DOHH2 (cell line): Measurements from ENCODE around the gene METTL15.

Experiments
- H3F3A ChIP-seq: fragments of 200-600 bp; sonication (generic), shearing (Covaris generic); 2 replicates; pipeline ENCODE4 v1.6.0; 2016; ENCODE audit warnings: antibody characterized with exemption, mild to moderate bottlenecking; ENCODE audit not compliant: control insufficient read depth, insufficient read depth
- H3K27ac ChIP-seq: fragments of 200-600 bp; sonication (generic); 2 replicates; pipeline ENCODE4 v1.5.1; 2014; ENCODE audit warnings: low read depth, mild to moderate bottlenecking, low read length, moderate library complexity
- H3K27me3 ChIP-seq: fragments of 200-600 bp; sonication (generic); 2 replicates; pipeline ENCODE4 v1.6.1; 2014; ENCODE audit warnings: mild to moderate bottlenecking, low read length, mixed read lengths; ENCODE audit not compliant: control insufficient read depth
- H3K36me3 ChIP-seq: fragments of 200-600 bp; sonication (generic); 2 replicates; pipeline ENCODE4 v1.6.1; 2014; ENCODE audit warnings: mild to moderate bottlenecking, low read length, moderate library complexity, mixed read lengths; ENCODE audit not compliant: control insufficient read depth
- H3K4me1 ChIP-seq: fragments of 200-600 bp; sonication (generic); 2 replicates; pipeline ENCODE4 v1.6.1; 2014; ENCODE audit warnings: mild to moderate bottlenecking, low read length, mixed read lengths; ENCODE audit not compliant: control insufficient read depth
- H3K4me2 ChIP-seq: fragments of 200-600 bp; sonication (generic); 2 replicates; pipeline ENCODE4 v1.6.0; 2014; ENCODE audit warnings: mild to moderate bottlenecking, low read length, moderate library complexity
- H3K4me3 ChIP-seq: fragments of 200-600 bp; sonication (generic); 2 replicates; pipeline ENCODE4 v1.5.1; 2014; ENCODE audit warnings: mild to moderate bottlenecking, low read length, mixed read lengths
- H3K79me2 ChIP-seq: fragments of 200-600 bp; sonication (generic); 2 replicates; pipeline ENCODE4 v1.6.1; 2014; ENCODE audit warnings: mild to moderate bottlenecking, low read length, mixed read lengths; ENCODE audit not compliant: control insufficient read depth
- H3K9me2 ChIP-seq: fragments of 200-600 bp; sonication (generic); replicated peaks from 2 replicates; pipeline ENCODE4 v1.6.1; 2014; ENCODE audit warnings: mild to moderate bottlenecking, low read length, mixed read lengths; ENCODE audit not compliant: control insufficient read depth
- H3K9me3 ChIP-seq: fragments of 200-600 bp; sonication (generic); 2 replicates; pipeline ENCODE4 v1.6.1; 2014; ENCODE audit warnings: antibody characterized with exemption, low read length, mixed read lengths; ENCODE audit not compliant: control insufficient read depth, insufficient read depth
- H4K20me1 ChIP-seq: fragments of 200-600 bp; sonication (generic); 2 replicates; pipeline ENCODE4 v1.6.0; 2014; ENCODE audit warnings: low read depth, mild to moderate bottlenecking, antibody characterized with exemption, low read length, moderate library complexity; ENCODE audit not compliant: control insufficient read depth, insufficient read depth
- EZH2phosphoT487 ChIP-seq: fragments of 200-600 bp; sonication (generic); IDR thresholded peaks from 2 replicates; pipeline ENCODE4 v1.6.1; 2017; ENCODE audit warnings: borderline replicate concordance, mild to moderate bottlenecking, antibody characterized with exemption, low read length, moderate library complexity, mixed read lengths
- TF ChIP-seq, protein P1 (sequence below): fragments of 200-600 bp; sonication (generic); IDR thresholded peaks from one replicate; pipeline ENCODE4 v1.5.1; 2014; ENCODE audit warnings: antibody characterized with exemption, mild to moderate bottlenecking, low read depth, low read length; ENCODE audit not compliant: poor library complexity, severe bottlenecking

METTL15 gene

DNA sequence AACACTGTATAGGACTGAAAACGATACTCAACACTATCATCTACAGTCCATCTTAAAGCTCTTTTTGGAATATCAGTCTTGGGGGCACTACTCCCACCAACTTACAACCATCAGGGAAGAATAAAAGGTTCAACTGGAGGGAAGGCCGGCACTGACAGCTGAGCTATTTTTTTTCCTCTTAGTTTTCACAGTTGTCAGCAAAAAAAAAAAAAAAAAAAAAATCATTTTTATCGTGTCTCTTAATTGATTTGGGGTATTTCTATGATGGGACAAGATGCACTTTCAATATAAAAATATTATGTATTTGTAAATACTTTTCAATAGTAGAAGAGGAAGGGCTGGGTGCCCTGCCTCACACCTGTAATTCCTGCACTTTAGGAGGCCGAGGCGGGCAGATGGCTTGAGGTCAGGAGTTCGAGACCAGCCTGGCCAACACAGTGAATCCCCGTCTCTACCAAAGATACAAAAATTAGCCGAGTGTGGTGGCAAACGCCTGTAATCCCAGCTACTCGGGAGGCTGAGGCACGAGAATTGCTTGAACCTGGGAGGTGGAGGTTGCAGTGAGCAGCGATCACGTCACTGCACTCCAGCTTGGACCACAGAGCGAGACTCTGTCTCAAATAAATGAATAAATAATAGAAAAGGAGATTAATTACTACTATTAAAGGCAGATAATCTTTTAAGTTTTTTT is 1.7 kb upstream of the METTL15 start:
- Histone ChIP-seq H3F3A (0 out of 2 replicates have a peak, but pooled peaks cover 4% of the 10 kb centered on the region), H3K27me3 (no peaks in the 10 kb centered on the region), H3K4me3 (peak overlapping the region; percentile 89), H3K36me3 (peaks cover 35% of the 10 kb centered on the region), H4K20me1 (no peaks in the 10 kb centered on the region), H3K79me2 (peaks cover 97% of the 10 kb centered on the region), H3K4me1 (peaks cover 40% of the 10 kb centered on the region), H3K9me2 (no peaks in the 10 kb centered on the region), H3K9me3 (no peaks in the 10 kb centered on the region), H3K4me2 (peak overlapping the region; percentile 69), H3K27ac (no peak overlapping the region)
- no peak for TF ChIP-seq EZH2phosphoT487
- TF ChIP-seq, protein P1, sequence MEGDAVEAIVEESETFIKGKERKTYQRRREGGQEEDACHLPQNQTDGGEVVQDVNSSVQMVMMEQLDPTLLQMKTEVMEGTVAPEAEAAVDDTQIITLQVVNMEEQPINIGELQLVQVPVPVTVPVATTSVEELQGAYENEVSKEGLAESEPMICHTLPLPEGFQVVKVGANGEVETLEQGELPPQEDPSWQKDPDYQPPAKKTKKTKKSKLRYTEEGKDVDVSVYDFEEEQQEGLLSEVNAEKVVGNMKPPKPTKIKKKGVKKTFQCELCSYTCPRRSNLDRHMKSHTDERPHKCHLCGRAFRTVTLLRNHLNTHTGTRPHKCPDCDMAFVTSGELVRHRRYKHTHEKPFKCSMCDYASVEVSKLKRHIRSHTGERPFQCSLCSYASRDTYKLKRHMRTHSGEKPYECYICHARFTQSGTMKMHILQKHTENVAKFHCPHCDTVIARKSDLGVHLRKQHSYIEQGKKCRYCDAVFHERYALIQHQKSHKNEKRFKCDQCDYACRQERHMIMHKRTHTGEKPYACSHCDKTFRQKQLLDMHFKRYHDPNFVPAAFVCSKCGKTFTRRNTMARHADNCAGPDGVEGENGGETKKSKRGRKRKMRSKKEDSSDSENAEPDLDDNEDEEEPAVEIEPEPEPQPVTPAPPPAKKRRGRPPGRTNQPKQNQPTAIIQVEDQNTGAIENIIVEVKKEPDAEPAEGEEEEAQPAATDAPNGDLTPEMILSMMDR: no peak

DNA sequence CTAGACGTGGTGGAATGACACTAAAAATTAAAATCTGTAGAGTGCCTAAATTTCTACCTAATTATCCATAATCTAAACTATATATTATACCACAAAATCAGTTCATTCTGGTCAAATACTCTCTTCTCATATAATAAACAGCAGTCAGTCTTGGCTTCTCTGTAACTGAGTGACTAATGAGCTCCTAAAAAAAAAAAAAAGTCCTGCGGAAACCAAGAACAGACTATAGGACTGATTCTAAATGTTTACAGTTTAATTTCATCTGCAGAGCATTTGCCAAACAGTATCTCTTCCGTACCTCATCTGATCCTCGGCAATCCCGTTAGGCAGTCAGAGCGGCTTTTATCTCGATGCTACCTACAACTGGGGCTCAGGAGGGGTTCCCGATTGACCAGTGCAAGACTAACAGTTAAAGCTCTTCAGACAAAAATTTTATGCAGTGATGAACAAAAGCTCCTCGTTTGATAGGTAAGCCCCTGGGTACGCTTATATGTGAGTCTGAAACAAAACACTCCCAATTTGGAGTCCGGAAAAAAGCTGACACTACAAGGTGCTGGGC is 918 bp upstream of the METTL15 start:
- H3K27ac ChIP-seq: peak overlapping the region; percentile 71
- no peaks in the 10 kb centered on the region for H4K20me1 ChIP-seq
- H3K27me3 ChIP-seq: no peaks in the 10 kb centered on the region
- H3K4me3 ChIP-seq: peak overlapping the region; percentile 89
- no peak for TF ChIP-seq EZH2phosphoT487
- TF ChIP-seq, protein P1: no peak
- H3K9me2 ChIP-seq: no peaks in the 10 kb centered on the region
- peaks cover 97% of the 10 kb centered on the region for H3K79me2 ChIP-seq
- H3K4me2 ChIP-seq: peak overlapping the region; percentile 69
- peaks cover 28% of the 10 kb centered on the region for H3K36me3 ChIP-seq
- no peaks in the 10 kb centered on the region for H3K9me3 ChIP-seq
- 0 out of 2 replicates have a peak, but pooled peaks cover 4% of the 10 kb centered on the region for H3F3A ChIP-seq
- peaks cover 43% of the 10 kb centered on the region for H3K4me1 ChIP-seq

DNA sequence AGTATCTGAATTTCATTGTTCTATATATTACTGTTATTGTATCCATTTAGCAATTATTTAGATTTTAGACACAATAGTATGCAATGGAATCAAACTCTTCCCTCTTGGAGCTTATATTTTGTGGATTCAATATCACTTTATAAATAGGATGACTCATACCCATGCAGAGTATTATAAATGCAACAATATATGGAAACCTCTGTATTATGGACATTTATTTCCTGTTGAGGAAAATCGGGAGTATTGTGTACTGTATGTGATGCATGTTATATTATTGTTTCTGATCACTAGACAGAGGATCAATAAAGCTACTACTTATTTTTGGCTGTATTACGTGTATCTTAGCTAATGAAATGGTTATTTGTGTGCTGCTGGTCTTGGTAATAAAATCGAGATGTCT is 770 bp downstream of the METTL15 start:
- Histone ChIP-seq H3K9me3 (no peaks in the 10 kb centered on the region), H3K79me2 (peaks cover 90% of the 10 kb centered on the region), H4K20me1 (no peaks in the 10 kb centered on the region), H3K4me1 (peaks cover 43% of the 10 kb centered on the region), H3K27me3 (no peaks in the 10 kb centered on the region), H3K4me3 (peak overlapping the region; percentile 89), H3F3A (0 out of 2 replicates have a peak, but pooled peaks cover 4% of the 10 kb centered on the region), H3K9me2 (no peaks in the 10 kb centered on the region), H3K27ac (peak overlapping the region; percentile 62), H3K4me2 (peak overlapping the region; percentile 83), H3K36me3 (peaks cover 26% of the 10 kb centered on the region)
- TF ChIP-seq, protein P1: no peak
- no peak for TF ChIP-seq EZH2phosphoT487
